Measurements from ENCODE around the gene LDAH. TPM values are rescaled to one million over a fixed set of nuclear protein-coding genes. Genes with fewer than 3 reads are reported as not detected.

The LDAH gene
- polyA plus RNA-seq, 3 donors = 31.6 to 35.7 (median 34.8) TPM

GRCh38 chr2:20687260-20687832 lies 135.6 kb downstream of the LDAH start:
- DNase-seq = no peak

DNA sequence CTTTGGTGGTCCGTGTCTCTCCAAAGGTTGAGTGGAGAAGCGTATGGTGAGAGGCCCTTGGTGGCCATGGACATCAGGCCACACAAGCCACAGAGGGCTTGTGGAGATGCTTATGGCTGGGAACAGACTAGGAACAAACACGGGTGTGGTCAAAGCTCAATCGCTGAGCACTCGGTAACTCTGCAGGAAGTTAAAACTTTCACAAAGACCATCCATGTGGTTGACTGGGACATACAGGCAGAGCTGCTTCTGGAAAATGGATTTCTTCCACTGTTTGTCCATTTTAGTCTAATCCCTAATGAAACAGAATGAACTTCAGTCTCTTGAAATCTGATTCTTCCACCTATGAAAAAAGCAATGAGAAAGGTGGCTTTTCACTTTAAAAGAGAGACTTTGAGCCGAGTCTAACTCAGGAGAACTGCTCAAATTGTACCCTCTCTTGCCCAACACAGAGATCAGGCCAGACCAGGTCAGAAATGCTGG lies 138.3 kb downstream of the LDAH start:
- DNase-seq = no peak

DNA sequence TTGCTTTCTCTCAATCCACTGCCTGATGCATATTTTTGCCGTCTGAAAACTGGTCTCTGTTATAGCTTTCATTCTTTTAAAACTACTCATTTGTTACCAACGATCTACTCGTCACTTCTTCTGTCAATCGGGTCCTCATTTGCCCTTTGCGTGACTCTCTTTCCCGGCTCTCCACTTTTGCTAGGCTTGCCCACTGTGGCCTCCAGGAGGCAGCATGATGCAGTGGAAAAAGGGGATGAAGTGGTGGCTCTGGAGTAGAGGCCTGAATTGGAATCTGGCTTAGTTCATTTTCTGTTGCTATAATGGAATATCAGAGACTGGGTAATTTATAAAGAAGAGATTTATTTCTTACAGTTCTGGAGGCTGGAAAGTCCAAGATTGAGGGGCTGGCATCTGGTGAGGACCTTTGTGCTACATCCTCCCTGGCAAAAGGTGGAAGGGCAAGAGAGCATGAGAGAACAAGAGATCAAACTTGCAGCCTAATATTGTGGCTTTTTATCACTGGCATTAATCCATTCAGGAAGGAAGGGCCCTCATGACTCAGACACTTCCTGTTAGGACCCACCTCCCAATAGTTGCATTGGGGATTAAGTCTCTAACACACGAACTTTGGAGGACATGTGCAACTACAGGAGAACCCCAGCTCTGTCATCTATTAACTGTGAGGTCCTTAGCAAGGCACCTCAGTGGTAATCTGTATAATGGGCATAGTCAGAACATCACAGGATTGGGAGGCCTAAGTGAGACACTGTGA lies 140.6 kb downstream of the LDAH start:
- no peak for DNase-seq

DNA sequence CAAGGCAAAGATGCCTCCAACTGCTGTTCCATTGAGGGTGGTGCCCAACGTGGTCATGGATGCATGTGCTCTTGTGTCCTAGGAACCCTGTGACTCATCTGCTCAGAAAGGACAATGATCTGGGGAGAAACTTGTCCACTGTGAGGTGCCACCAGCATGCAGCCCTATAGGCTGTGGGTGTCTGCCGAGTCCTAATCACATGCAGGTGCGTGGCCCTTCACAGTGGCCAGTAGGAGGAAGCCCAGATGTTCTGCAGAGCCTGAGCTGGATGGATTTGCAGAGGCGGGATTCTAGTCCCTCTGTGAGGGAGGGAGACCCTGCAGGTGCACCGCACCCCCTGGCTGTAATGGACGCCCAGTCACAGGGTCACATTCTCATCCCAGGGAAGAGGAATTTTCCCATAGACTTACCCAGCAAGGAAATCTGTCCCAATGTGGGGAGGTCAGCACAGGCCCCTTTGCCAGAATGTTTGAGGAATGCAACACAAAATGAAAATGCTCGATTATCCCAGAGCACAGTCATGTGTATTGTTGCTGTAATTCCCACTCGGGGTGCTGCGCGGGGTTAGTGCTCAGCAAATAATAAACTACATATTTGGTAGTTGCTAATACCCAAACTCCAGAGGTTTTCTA lies 142.0 kb downstream of the LDAH start:
- no peak for DNase-seq

- DNase-seq = no peak
Observed at GRCh38 chr2:20678780-20679179, 144.1 kb downstream of the LDAH start.

DNA sequence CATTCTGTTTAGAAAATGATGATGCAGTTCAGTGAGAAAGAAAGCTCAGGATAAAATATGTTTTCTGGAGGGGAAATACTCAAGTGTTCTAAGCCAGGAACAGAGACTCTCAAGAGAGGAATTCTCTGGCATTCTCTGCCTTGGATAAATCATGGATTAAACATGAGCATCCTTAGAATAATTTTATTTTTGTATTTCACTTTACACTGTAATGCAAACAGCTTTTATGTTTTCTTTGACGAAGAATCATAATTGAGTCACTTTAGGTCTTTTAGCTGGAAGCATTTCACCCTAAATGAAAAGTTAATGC lies 144.9 kb downstream of the LDAH start:
- DNase-seq = no peak

- DNase-seq = no peak
Observed at GRCh38 chr2:20677301-20678085, 145.4 kb downstream of the LDAH start.

DNA sequence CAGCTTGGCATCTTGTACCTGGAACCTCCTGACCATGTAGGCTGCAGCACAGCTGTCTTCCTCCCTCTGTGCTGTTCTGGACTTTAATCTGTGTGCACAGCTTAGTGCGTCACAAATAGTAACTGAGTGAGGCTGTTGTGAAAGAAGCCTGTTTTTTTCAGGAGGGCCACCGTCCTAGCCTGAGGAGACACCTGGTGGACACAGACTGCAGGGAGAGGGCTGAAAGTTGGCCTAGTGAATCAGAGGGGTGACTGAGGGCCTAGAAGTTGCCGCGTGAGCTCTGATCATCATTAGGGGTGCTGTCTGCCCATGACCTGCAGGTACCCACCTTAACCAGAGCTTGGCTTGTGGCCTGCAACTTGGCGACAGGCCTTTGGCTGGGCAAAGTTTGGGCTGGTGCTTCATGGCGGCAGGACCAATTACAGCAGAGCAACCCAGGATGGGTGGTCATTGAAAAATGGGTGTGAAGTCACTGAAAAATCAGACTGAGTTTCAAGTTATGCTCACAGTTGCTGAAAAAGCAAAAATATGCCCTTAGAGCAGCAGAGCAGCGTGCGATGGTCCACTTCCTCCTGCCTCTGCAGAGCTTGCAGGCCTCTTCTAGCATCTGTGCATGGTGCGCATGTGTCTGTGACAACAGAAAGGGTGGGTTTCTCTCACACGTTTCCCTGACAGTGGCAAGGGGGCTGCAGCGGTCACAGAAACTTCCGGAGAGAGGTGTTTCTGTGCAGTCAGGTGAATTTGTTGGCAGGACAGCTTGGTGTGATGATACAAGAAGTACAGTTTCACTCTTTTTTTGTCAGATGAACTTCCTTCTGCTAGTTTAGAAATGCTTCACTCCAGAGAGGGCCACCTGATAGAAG lies 146.3 kb downstream of the LDAH start:
- no peak for DNase-seq

- no peak for DNase-seq
Observed at GRCh38 chr2:20675701-20676352, 147.1 kb downstream of the LDAH start.

DNA sequence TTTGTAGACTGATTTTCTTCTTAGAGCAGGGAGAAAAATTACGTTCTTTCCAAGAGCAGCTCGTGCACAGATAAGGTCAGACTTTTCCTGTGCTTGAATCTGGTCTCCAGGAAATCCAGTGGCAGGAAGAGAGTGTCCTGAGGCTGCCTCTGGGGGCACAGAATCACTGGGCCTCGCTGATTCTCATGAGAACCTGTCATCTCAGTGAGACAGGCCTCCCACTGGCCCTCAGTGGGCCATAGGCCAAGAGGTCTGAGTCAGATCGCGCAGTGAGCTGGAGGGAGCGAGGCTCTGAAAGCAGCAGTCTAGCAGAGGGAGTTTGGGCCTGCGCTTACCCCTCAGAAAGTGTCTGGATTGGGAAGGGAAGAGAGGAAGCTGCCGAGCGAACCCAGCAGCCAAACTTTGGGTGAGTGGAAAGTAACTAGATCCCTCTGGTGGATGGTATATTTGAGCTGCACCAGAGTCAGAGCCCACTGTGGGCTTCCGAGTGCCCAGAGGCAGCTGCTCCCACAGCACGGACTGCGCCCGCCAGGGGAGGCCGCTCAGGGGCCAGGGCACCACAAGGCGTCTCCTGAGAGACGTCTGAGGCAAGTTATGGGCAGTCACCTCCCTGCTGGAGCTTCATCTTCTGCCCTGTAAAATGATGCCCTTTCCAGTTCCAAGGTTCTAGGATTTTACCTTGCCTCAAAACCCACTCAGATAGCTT lies 147.8 kb downstream of the LDAH start:
- DNase-seq = no peak

DNA sequence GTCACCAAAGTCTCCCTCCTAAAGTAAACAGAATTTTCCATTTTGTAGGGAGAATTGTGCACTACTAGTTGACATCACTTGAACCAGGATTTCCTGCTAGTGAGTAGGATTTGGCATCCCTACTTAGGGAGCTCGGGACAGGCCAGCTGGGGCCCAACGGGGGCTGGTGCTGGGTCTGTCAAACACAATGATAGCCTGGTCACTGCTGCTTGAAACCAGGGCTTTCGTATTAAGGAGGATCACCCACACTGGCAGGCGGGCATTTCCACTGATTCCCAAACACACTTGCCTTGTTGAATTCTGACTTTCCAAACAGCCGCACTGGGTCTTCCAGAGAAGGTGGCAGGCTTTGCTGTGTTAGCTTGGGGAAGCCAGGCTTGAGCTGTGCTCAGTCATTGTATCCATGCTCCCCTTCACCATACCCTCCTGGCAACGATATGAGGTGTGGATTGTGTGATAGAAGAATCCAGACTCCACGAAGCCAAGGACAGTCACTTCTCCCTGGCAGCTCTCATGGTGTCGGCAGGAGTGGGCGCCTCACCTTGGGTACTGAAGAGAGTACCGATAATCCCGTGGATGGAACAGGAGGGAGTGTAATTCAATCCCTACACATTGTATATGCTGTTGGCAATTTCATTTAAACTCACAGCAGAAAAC lies 148.5 kb downstream of the LDAH start:
- DNase-seq = no peak

DNA sequence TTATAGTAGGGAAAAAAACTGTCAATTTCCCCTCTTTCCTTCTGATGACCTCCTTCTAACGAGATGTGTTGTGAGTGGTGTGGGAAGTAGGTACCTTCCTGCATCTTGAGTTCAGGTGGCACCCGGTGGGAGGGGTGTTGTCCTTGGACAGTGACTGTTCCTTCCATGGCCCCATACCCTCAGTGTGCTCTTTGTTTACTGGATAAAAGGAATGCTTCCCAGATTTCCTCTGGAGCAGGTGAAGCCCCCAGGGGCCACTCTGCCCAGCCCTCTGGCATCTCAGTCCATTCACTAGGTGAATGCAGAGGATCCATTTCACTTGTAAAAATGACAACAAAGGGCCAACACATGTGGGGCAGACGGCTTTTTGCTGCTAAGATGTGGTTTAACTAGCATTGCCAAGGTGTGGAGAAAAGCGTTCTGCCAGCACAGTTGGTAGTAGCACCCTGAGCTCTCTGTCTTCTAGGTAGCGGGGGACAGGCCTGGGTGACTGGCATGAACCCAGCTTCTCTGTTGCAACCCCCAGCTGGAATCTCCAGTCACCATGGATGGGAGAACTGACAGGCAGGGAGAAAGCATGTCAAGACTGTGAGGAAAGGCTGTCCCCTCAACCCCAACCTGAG lies 149.1 kb downstream of the LDAH start:
- DNase-seq = no peak

GRCh38 chr2:20672201-20672951 lies 150.5 kb downstream of the LDAH start:
- DNase-seq = no peak

GRCh38 chr2:20671736-20672080 lies 151.2 kb downstream of the LDAH start:
- DNase-seq = no peak

DNA sequence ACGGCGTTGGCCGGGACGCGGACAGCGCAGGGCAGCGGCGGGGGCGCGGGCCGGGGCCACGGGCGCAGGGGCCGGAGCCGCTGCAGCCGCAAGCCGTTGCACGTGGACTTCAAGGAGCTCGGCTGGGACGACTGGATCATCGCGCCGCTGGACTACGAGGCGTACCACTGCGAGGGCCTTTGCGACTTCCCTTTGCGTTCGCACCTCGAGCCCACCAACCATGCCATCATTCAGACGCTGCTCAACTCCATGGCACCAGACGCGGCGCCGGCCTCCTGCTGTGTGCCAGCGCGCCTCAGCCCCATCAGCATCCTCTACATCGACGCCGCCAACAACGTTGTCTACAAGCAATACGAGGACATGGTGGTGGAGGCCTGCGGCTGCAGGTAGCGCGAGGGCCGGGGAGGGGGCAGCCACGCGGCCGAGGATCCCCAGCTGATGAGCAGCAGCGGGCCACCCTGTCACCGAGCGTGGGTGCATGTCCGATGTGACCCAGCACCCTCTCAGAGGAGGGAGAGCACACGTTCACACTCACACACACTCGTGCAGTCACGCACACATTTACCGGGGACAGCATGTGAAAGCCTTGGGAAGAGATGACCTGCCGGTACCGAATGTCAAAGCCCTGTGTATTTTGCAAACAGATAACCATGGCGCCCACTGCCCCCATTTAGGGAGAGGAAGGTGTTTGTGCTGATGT lies 151.7 kb downstream of the LDAH start:
- DNase-seq = no peak

DNA sequence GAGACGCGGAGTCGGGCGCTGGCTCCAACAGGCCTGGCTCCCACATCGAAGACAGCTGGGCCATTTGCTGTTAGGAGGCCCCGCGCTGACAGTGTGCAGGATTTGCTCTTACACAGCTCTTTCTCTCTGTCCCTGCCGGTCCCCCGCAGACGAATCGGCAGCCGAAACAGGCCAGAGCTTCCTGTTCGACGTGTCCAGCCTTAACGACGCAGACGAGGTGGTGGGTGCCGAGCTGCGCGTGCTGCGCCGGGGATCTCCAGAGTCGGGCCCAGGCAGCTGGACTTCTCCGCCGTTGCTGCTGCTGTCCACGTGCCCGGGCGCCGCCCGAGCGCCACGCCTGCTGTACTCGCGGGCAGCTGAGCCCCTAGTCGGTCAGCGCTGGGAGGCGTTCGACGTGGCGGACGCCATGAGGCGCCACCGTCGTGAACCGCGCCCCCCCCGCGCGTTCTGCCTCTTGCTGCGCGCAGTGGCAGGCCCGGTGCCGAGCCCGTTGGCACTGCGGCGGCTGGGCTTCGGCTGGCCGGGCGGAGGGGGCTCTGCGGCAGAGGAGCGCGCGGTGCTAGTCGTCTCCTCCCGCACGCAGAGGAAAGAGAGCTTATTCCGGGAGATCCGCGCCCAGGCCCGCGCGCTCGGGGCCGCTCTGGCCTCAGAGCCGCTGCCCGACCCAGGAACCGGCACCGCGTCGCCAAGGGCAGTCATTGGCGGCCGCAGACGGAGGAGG lies 152.4 kb downstream of the LDAH start:
- no peak for DNase-seq

- no peak for DNase-seq
Observed at GRCh38 chr2:20669562-20670314, 153.2 kb downstream of the LDAH start.
